HG03103 (cell line): ENCODE results near the gene ZNF519.
"Not testable (repeated sequence)": the region's sequence is repeated elsewhere in the genome, so short reads cannot be mapped to it uniquely, and the experiment has no call there.

Source experiments
- ATAC-seq: cut with Tn5 transposase; IDR thresholded peaks from one replicate; pipeline ENCODE4 v1.9.1; 2021; ENCODE audit warnings: low read depth; ENCODE audit not compliant: unreplicated experiment

Gene ZNF519

GRCh38 chr18:14132271-14132700 is at the start of gene ZNF519:
Gene ZNF519, minus strand, starts transcription at chr18:14132435. Its CDS starts 158 bp downstream, at chr18:14132277.
- ATAC-seq = peak; percentile 100

GRCh38 chr18:14179306-14179705 is 47.1 kb upstream of the ZNF519 start:
- ATAC-seq = no peak

GRCh38 chr18:14178321-14179196 is 46.3 kb upstream of the ZNF519 start:
- peak; percentile 84 for ATAC-seq

GRCh38 chr18:14177540-14178320 is 45.5 kb upstream of the ZNF519 start:
- ATAC-seq = not testable (repeated sequence)

- ATAC-seq = not testable (repeated sequence)
These were observed 43.2 kb upstream of the ZNF519 start for GRCh38 chr18:14175404-14175803.

- ATAC-seq = no peak
These were observed 42.5 kb upstream of the ZNF519 start for GRCh38 chr18:14174706-14175085.

GRCh38 chr18:14174002-14174705 is 41.9 kb upstream of the ZNF519 start:
- not testable (repeated sequence) for ATAC-seq

GRCh38 chr18:14173116-14173951 is 41.1 kb upstream of the ZNF519 start:
- not testable (repeated sequence) for ATAC-seq

GRCh38 chr18:14172142-14173115 is 40.2 kb upstream of the ZNF519 start:
- ATAC-seq = not testable (repeated sequence)

- not testable (repeated sequence) for ATAC-seq
These were observed 39.3 kb upstream of the ZNF519 start for GRCh38 chr18:14171301-14172141.

GRCh38 chr18:14170367-14171036 is 38.3 kb upstream of the ZNF519 start:
- ATAC-seq = not testable (repeated sequence)

- not testable (repeated sequence) for ATAC-seq
These were observed 30.7 kb upstream of the ZNF519 start for GRCh38 chr18:14162915-14163314.

- not testable (repeated sequence) for ATAC-seq
These were observed 19.4 kb upstream of the ZNF519 start for GRCh38 chr18:14151564-14152113.

GRCh38 chr18:14150766-14151165 is 18.5 kb upstream of the ZNF519 start:
- ATAC-seq = not testable (repeated sequence)

GRCh38 chr18:14149916-14150420 is 17.7 kb upstream of the ZNF519 start:
- not testable (repeated sequence) for ATAC-seq

GRCh38 chr18:14149121-14149850 is 17.1 kb upstream of the ZNF519 start:
- ATAC-seq = not testable (repeated sequence)
